Measurements from ENCODE around the gene RTN3. TPM values are rescaled to one million over a fixed set of nuclear protein-coding genes. Genes with fewer than 3 reads are reported as not detected.

Gene RTN3
- total and polyA plus RNA-seq, 2 donors (not counting 1 experiment from before 2014, with no cell fraction given): 10.1 to 24.9 TPM

DNA sequence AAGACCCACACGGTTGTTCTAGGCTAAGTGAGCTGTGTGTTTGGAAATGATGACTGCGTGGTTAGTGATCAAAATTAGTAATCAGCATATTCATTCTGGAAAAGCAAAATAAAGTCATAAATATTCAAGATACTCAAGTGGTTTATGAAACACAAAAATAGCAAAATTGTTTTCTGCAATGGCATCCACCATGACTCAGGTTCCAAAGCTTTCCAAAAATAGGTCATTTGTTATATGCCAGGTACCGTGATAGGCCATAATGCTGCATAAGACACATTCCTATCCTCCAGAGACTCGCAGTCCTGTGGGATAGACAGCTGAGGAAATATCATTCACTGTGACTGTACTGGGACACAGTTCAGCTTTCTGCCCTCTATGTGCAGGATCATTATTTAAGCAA lies 7.7 kb upstream of the RTN3 start:
- Mint-ChIP-seq H3K4me1 (peaks cover 15% of the 10 kb centered on the region), H3K27me3 (no peaks in the 10 kb centered on the region), H3K27ac (no peak overlapping the region), H3K9me3 (ENCODE audit: insufficient read depth) (no peaks in the 10 kb centered on the region), H3K4me3 (no peak overlapping the region)
- POLR2A ChIA-PET: no interaction called here
- Histone ChIP-seq H2AFZ (ENCODE audit: insufficient read depth, low read depth, low read length, poor library complexity, severe bottlenecking) (no peak overlapping the region), H3K27ac (ENCODE audit: low read length in 2 of 2) (no peak overlapping the region), H3K4me3 (ENCODE audit: control extremely low read depth in 1 of 5, extremely low read depth in 1 of 5, insufficient read depth in 1 of 5, low read depth in 2 of 5, low read length in 4 of 5) (no peak overlapping the region), H3K4me1 (ENCODE audit: control insufficient read depth in 2 of 2, insufficient read depth in 2 of 2, low read length in 2 of 2) (peaks cover 9 to 13% of the 10 kb centered on the region in 2 donors), H3K4me2 (replicated peaks; ENCODE audit: low read depth, low read length, poor library complexity, severe bottlenecking) (no peak overlapping the region), H3K9me3 (ENCODE audit: control extremely low read depth in 1 of 3, control insufficient read depth in 2 of 3, insufficient read depth in 1 of 3, low read length in 2 of 3) (no peaks in the 10 kb centered on the region), H3K27me3 (replicated peaks in 1 of 4; ENCODE audit: control extremely low read depth in 1 of 4, control insufficient read depth in 3 of 4, insufficient read depth in 4 of 4, low read length in 3 of 4) (no peaks in the 10 kb centered on the region), H3K36me3 (replicated peaks in 1 of 2; ENCODE audit: control extremely low read depth in 1 of 2, control insufficient read depth in 1 of 2, extremely low read depth in 1 of 2, insufficient read depth in 2 of 2, low read length in 1 of 2) (no peaks in the 10 kb centered on the region), H4K20me1 (ENCODE audit: control insufficient read depth, insufficient read depth, low read length, poor library complexity, severe bottlenecking) (no peaks in the 10 kb centered on the region), H3K9ac (ENCODE audit: low read length) (no peak overlapping the region), H3K79me2 (ENCODE audit: control insufficient read depth, insufficient read depth, low read length) (peaks cover 20% of the 10 kb centered on the region)
- intact Hi-C loops (cut with micrococcal nuclease): loop anchor here (5.0 kb wide), 1 partner anchor 791 kb away; the partner anchor contains the start of gene SLC3A2
- 100% methylated on average over 1 of the region's 4 CpGs for WGBS (ENCODE audit: insufficient coverage)
- no peak for TF ChIP-seq CTCF (IDR thresholded peaks at IDR 0.05)
- TF ChIP-seq EZH2 (IDR thresholded peaks at IDR 0.05; ENCODE audit: borderline replicate concordance, insufficient read depth, low read depth, low read length, poor library complexity, severe bottlenecking): no peak
- DNase-seq (no peak), ATAC-seq (ENCODE audit: low read depth) (no peak)
- CTCF ChIA-PET: interaction anchor here (0.9 to 1.1 kb wide), 6 partner anchors 26 to 94 kb away, joined by 3 to 4 read pairs (median 3); no protein-coding TSS in a partner anchor

GRCh38 chr11:63680834-63681320 lies 423 bp upstream of the RTN3 start:
- ChIA-PET POLR2A (interaction anchor here (1.9 kb wide), 1 partner anchor 10 kb away, joined by 11 read pairs; the partner anchor contains the start of gene ATL3), CTCF (interaction anchor here (0.6 to 3.2 kb wide), 3 partner anchors 9 to 175 kb away, joined by 4 to 11 read pairs (median 4); partner anchors contain the start of gene ATL3)
- no peak for DNase-seq

More at GRCh38 chr11:63680834-63681320, 423 bp upstream of the RTN3 start:
- intact Hi-C loops (cut with micrococcal nuclease): loop anchor here (1.0 to 5.0 kb wide), 3 partner anchors 10 to 306 kb away; partner anchors contain the start of genes ATL3, MARK2 and OTUB1
- H3K9me3 Mint-ChIP-seq (ENCODE audit: insufficient read depth): no peaks in the 10 kb centered on the region
- H3K79me2 ChIP-seq (ENCODE audit: control insufficient read depth, insufficient read depth, low read length): peaks cover 30% of the 10 kb centered on the region
- H3K36me3 ChIP-seq (replicated peaks in 1 of 2; ENCODE audit: control extremely low read depth in 1 of 2, control insufficient read depth in 1 of 2, extremely low read depth in 1 of 2, insufficient read depth in 2 of 2, low read length in 1 of 2): no peaks in the 10 kb centered on the region
- H3K27me3 ChIP-seq (replicated peaks in 1 of 4; ENCODE audit: control extremely low read depth in 1 of 4, control insufficient read depth in 3 of 4, insufficient read depth in 4 of 4, low read length in 3 of 4): no peaks in the 10 kb centered on the region
- ATAC-seq (ENCODE audit: low read depth): no peak
- peak overlapping the region; percentile 95 for H3K9ac ChIP-seq (ENCODE audit: low read length)
- H3K27ac Mint-ChIP-seq: peak overlapping the region; percentile 97
- H3K27ac ChIP-seq (ENCODE audit: low read length in 2 of 2): peak overlapping the region; percentile 29 to 44
- H3K4me2 ChIP-seq (replicated peaks; ENCODE audit: low read depth, low read length, poor library complexity, severe bottlenecking): peak overlapping the region; percentile 88
- TF ChIP-seq EZH2 (IDR thresholded peaks at IDR 0.05; ENCODE audit: borderline replicate concordance, insufficient read depth, low read depth, low read length, poor library complexity, severe bottlenecking): no peak
- no peak for TF ChIP-seq CTCF (IDR thresholded peaks at IDR 0.05)
- H3K4me3 ChIP-seq (ENCODE audit: control extremely low read depth in 1 of 5, extremely low read depth in 1 of 5, insufficient read depth in 1 of 5, low read depth in 2 of 5, low read length in 4 of 5): peak overlapping the region; percentile 36 to 98 (median 90)
- 0% methylated on average over 8 of the region's 18 CpGs for WGBS (ENCODE audit: insufficient coverage)
- H3K4me1 Mint-ChIP-seq: peaks cover 27% of the 10 kb centered on the region
- no peaks in the 10 kb centered on the region for H4K20me1 ChIP-seq (ENCODE audit: control insufficient read depth, insufficient read depth, low read length, poor library complexity, severe bottlenecking)
- H3K9me3 ChIP-seq (ENCODE audit: control extremely low read depth in 1 of 3, control insufficient read depth in 2 of 3, insufficient read depth in 1 of 3, low read length in 2 of 3): no peaks in the 10 kb centered on the region
- peaks cover 6% of the 10 kb centered on the region for H3K27me3 Mint-ChIP-seq
- peaks cover 15 to 16% of the 10 kb centered on the region in 2 donors for H3K4me1 ChIP-seq (ENCODE audit: control insufficient read depth in 2 of 2, insufficient read depth in 2 of 2, low read length in 2 of 2)
- peak overlapping the region; percentile 95 for H3K4me3 Mint-ChIP-seq
- peak overlapping the region; percentile 99 for H2AFZ ChIP-seq (ENCODE audit: insufficient read depth, low read depth, low read length, poor library complexity, severe bottlenecking)

Data from B cell (primary cell).